ENCODE data around the gene PAPPA. TPM values are rescaled to one million over a fixed set of nuclear protein-coding genes. Genes with fewer than 3 reads are reported as not detected.

Gene PAPPA
- total RNA-seq, 1 donor from 2014 or later: 172 TPM

GRCh38 chr9:116333254-116333653, 179.7 kb downstream of the PAPPA start:
- Histone ChIP-seq H3K4me3 (ENCODE audit: insufficient read depth, low read depth, low read length) (no peak overlapping the region), H4K20me1 (ENCODE audit: insufficient read depth, low read length) (peaks cover 3% of the 10 kb centered on the region), H3K9ac (ENCODE audit: low read length) (no peak overlapping the region), H2AFZ (ENCODE audit: low read depth, low read length) (no peak overlapping the region), H3K36me3 (ENCODE audit: insufficient read depth, low read length) (no peaks in the 10 kb centered on the region), H3K27me3 (ENCODE audit: insufficient read depth, low read length) (no peaks in the 10 kb centered on the region), H3K4me2 (ENCODE audit: low read length) (no peak overlapping the region), H3K27ac (ENCODE audit: low read depth, low read length) (no peak overlapping the region), H3K9me3 (ENCODE audit: insufficient read depth, low read depth, low read length) (no peaks in the 10 kb centered on the region), H3K79me2 (ENCODE audit: insufficient read depth, low read length) (no peaks in the 10 kb centered on the region), H3K4me1 (ENCODE audit: insufficient read depth, low read length) (no peaks in the 10 kb centered on the region)
- peaks cover 21% of the 10 kb centered on the region for H3K4me1 Mint-ChIP-seq (ENCODE audit: low read depth, unreplicated experiment)
- no peaks in the 10 kb centered on the region for H3K27me3 Mint-ChIP-seq (ENCODE audit: low read depth, unreplicated experiment)
- DNase-seq (ENCODE audit: low read depth) (no peak), FAIRE-seq (no peak)
- no peak for TF ChIP-seq EZH2 (IDR thresholded peaks at IDR 0.05; ENCODE audit: insufficient read depth, low read length)
- no peak for TF ChIP-seq CTCF (IDR thresholded peaks at IDR 0.05; ENCODE audit: insufficient read depth, low read depth, low read length)
- H3K27ac Mint-ChIP-seq (ENCODE audit: unreplicated experiment): no peak overlapping the region
- H3K9me3 Mint-ChIP-seq (ENCODE audit: unreplicated experiment): no peaks in the 10 kb centered on the region
- no peak overlapping the region for H3K4me3 Mint-ChIP-seq (ENCODE audit: unreplicated experiment)
- peaks cover 39% of the 10 kb centered on the region for H3K36me3 Mint-ChIP-seq (ENCODE audit: low read depth, unreplicated experiment)

- H3K4me1 ChIP-seq (ENCODE audit: insufficient read depth, low read length): no peaks in the 10 kb centered on the region
- Mint-ChIP-seq H3K4me1 (ENCODE audit: low read depth, unreplicated experiment) (peaks cover 30% of the 10 kb centered on the region), H3K27me3 (ENCODE audit: low read depth, unreplicated experiment) (no peaks in the 10 kb centered on the region), H3K36me3 (ENCODE audit: low read depth, unreplicated experiment) (peaks cover 48% of the 10 kb centered on the region), H3K9me3 (ENCODE audit: unreplicated experiment) (no peaks in the 10 kb centered on the region), H3K4me3 (ENCODE audit: unreplicated experiment) (no peak overlapping the region), H3K27ac (ENCODE audit: unreplicated experiment) (no peak overlapping the region)
- no peak for TF ChIP-seq EZH2 (IDR thresholded peaks at IDR 0.05; ENCODE audit: insufficient read depth, low read length)
- H3K9ac ChIP-seq (ENCODE audit: low read length): no peak overlapping the region
- no peak overlapping the region for H2AFZ ChIP-seq (ENCODE audit: low read depth, low read length)
- H4K20me1 ChIP-seq (ENCODE audit: insufficient read depth, low read length): peaks cover 3% of the 10 kb centered on the region
- no peak overlapping the region for H3K4me2 ChIP-seq (ENCODE audit: low read length)
- H3K36me3 ChIP-seq (ENCODE audit: insufficient read depth, low read length): no peaks in the 10 kb centered on the region
- H3K4me3 ChIP-seq (ENCODE audit: insufficient read depth, low read depth, low read length): no peak overlapping the region
- H3K27ac ChIP-seq (ENCODE audit: low read depth, low read length): no peak overlapping the region
- no peaks in the 10 kb centered on the region for H3K79me2 ChIP-seq (ENCODE audit: insufficient read depth, low read length)
- no peak for DNase-seq (ENCODE audit: low read depth)
- H3K9me3 ChIP-seq (ENCODE audit: insufficient read depth, low read depth, low read length): no peaks in the 10 kb centered on the region
- H3K27me3 ChIP-seq (ENCODE audit: insufficient read depth, low read length): no peaks in the 10 kb centered on the region
- FAIRE-seq: no peak
These were observed 181.1 kb downstream of the PAPPA start for GRCh38 chr9:116334546-116335150.

DNA sequence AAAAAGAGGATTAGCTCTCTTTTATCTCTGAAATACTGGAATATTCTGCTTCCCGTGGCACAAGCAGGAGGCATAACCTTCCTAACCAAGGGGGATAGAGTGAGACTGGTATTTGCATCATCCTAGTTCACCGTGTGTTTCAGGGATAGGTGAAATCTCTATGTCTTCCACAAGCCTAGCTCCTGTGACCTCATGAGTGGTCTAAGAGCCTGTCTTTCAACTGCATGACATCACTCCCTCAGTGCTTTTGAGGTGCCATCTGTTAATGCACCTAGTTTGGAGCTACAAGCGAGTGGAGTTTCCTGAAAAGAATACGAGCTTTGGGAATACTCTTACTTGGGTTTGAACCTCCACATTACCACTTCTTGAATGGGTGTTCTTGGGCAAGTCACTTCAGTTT, 181.8 kb downstream of the PAPPA start:
- H3K27me3 ChIP-seq (ENCODE audit: insufficient read depth, low read length): no peaks in the 10 kb centered on the region
- Mint-ChIP-seq H3K4me3 (ENCODE audit: unreplicated experiment) (no peak overlapping the region), H3K27me3 (ENCODE audit: low read depth, unreplicated experiment) (no peaks in the 10 kb centered on the region)

More for the DNA sequence above, 181.8 kb downstream of the PAPPA start:
- H3K4me2 ChIP-seq (ENCODE audit: low read length): no peak overlapping the region
- Mint-ChIP-seq H3K9me3 (ENCODE audit: unreplicated experiment) (no peaks in the 10 kb centered on the region), H3K36me3 (ENCODE audit: low read depth, unreplicated experiment) (peaks cover 51% of the 10 kb centered on the region), H3K4me1 (ENCODE audit: low read depth, unreplicated experiment) (peaks cover 30% of the 10 kb centered on the region), H3K27ac (ENCODE audit: unreplicated experiment) (no peak overlapping the region)
- no peak for DNase-seq (ENCODE audit: low read depth)
- no peak overlapping the region for H3K27ac ChIP-seq (ENCODE audit: low read depth, low read length)
- H3K4me1 ChIP-seq (ENCODE audit: insufficient read depth, low read length): no peaks in the 10 kb centered on the region
- H3K79me2 ChIP-seq (ENCODE audit: insufficient read depth, low read length): no peaks in the 10 kb centered on the region
- no peak for FAIRE-seq
- H4K20me1 ChIP-seq (ENCODE audit: insufficient read depth, low read length): peaks cover 3% of the 10 kb centered on the region
- H3K36me3 ChIP-seq (ENCODE audit: insufficient read depth, low read length): no peaks in the 10 kb centered on the region
- no peak for TF ChIP-seq CTCF (IDR thresholded peaks at IDR 0.05; ENCODE audit: insufficient read depth, low read depth, low read length)
- TF ChIP-seq EZH2 (IDR thresholded peaks at IDR 0.05; ENCODE audit: insufficient read depth, low read length): no peak
- no peak overlapping the region for H3K9ac ChIP-seq (ENCODE audit: low read length)
- no peak overlapping the region for H3K4me3 ChIP-seq (ENCODE audit: insufficient read depth, low read depth, low read length)
- H2AFZ ChIP-seq (ENCODE audit: low read depth, low read length): no peak overlapping the region
- no peaks in the 10 kb centered on the region for H3K9me3 ChIP-seq (ENCODE audit: insufficient read depth, low read depth, low read length)
